ENCODE measurements around the gene DDAH1.

The DDAH1 gene

DNA sequence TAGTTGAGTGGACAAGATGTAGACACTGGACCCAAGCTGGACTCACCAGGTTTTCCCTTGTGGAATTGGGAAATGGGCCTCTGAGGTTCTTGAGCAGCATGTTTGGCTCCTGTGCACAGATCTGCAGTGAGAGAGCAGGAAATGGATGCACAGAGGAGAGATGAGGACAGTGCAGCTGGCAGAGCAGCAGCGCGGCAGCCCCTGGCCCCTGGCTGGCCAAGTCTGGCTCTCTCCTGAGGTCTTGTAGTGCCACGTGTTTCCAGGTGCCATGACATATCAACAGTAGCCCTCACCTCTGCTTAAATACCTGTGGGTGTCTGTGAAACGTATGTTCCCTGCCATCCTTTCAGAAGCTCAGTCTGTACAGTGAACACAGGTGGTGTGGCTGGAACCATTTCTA lies 169.3 kb downstream of the DDAH1 start:
- no peak for DNase-seq

DNA sequence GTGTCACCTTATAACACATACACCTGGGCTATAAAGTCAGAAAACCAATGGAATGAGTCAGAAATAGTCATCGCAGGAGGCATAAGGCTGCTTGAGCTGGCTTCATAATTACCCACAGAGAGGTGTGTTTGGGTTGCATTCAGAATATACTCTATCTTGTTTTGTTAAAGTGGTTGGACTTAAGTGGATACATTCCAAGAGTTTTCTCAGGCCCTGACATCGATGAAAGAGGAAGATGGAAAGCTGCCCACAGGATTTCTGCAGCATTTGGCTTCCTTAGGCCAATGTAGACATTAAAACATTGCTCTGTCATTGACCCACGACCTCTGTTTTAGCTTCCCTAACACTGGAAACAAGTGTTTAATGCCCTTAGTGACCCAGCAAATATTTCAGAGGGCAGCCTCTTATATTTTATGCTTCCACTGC lies 169.9 kb downstream of the DDAH1 start:
- DNase-seq: peak; percentile 33

DNA sequence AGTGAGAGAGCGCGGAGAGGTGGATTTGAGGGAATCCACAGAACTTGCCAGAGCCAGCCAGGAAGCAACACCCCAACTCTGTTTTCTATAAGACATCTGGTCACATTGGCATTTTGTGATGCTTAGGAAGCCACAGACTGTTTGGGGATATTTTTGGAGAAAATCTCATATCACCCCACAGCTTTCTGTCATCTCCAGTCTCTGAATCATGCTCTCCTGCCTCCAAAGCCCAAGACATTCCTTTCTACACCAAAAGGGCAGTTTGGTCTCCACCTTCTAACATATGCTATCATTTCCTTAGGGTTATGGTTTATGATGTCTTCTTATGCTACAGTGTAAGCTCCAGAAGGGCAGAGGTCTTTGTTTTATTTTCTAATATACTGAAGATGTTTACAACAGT lies 174.1 kb downstream of the DDAH1 start:
- peak; percentile 60 for DNase-seq

DNA sequence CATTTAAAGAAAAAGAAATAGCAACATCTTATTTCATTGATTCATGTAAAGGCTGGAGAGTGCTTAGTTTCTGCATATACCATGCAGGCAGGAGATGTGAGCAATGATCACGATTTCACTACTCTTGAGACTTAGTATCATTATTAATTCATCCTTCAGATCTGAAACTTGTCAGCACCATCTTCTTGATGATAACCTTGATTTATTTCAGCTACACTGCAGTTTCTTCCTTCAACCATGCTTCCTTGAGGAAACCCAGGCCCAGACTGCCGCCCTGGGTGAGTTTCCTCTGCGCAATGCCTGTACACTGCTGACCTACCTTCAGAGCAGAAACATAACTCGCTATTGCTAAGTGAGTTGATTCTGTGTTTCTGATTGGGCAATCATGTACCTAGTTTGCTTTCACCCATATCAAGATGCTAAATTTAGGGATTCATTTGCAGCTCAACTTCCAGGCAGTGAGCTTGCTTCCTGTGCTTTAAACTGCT lies 175.1 kb downstream of the DDAH1 start:
- DNase-seq: no peak

DNA sequence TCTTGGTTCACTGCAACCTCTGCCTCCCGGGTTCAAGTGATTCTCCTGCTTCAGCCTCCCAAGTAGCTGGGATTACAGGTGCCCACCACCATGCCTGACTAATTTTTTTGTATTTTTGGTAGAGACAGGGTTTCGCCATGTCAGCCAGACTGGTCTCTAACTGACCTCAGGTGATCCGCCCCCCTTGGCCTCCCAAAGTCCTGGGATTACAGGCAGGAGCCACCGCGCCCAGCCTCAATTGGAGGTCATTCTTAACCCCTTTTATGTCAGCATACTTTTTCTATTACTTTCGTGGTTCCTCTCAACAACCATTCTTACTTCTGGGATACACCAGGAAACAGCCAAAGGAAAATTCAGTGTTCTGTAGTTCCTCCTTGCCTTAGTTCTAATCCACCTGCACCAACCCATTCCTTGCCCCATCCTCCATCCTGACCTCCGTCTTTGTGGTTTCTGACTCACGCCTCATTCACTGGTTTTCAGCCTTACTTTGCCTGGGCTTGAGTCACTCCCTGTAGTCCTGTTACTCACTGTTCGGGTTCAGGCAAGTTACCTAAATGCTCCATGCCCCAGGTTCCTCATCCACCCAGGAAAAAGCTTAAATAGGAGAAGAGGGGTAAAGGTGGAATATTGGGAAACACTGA lies 175.6 kb downstream of the DDAH1 start:
- DNase-seq: peak; percentile 95

DNA sequence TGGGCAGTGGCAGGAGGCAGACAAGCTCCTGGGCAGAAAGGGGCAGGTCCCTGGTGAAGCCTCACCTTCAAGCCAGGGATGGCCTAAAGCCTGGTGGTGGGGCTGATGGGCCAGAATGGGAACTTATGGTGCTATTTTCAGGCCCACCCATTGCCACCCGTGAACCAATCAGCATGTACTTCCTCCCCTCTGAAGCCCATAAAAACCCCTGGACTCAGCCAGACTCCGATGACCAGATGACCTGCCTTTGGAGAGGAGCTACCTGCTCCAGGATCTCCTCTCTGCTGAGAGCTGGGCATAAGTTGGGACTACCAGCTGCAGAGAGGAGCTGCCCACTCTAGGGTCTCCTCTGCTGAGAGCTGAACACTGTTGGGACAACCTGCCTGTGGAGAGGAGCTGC lies 180.8 kb downstream of the DDAH1 start:
- no peak for DNase-seq

DNA sequence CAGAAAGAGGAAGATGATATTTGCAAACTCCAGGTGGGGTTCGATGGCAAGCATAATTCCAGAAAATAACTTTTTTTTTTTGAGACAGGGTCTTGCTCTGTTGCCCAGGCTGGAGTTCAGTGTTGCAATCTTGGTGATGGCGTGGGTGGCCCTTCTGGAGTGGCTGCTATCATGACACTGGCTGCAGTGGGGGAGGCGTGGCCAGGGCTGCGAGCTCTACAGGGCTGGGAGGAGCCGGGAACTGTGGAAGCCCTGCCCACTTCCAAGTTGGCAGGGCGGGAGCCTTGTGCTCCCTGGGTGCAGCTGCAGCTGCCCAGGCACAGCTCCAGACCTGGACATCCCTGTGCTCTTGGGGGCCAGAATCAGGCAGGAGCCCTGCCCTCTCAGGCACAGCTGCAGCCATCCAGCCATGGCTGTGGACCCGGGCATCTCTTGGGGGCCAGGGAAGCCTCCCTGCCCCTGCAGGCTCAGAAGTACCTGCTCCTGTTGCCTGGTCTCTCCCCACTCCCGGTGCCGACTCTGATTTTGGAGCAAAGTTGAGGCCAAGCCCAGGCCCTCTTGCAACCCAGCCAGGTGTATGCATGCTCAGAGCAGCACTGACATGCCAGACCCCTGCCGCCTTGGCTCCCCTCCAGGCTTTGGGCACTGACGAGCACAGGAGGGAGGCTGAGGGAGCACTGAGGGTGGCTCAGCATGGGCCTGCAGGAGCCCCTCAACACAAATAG lies 181.3 kb downstream of the DDAH1 start:
- DNase-seq: no peak

DNA sequence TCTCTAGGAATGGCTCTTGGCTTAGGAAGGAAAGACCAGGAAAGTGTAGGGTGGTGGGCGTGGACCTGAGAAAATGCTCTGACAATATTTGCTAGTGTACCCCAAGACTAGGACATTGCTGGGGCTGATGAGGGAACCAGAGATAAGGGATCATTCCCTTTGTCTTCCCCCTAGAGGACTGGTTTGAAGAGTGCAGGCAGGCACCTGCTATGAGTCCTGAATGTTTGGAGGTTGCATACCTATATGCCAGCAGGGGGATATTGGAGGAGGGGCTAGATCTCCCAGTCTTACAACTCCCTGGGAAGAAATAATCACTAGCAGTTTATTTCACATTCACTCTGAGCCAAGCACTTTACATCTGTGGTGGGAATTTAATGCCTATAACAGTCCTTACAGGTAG lies 182.5 kb downstream of the DDAH1 start:
- no peak for DNase-seq

DNA sequence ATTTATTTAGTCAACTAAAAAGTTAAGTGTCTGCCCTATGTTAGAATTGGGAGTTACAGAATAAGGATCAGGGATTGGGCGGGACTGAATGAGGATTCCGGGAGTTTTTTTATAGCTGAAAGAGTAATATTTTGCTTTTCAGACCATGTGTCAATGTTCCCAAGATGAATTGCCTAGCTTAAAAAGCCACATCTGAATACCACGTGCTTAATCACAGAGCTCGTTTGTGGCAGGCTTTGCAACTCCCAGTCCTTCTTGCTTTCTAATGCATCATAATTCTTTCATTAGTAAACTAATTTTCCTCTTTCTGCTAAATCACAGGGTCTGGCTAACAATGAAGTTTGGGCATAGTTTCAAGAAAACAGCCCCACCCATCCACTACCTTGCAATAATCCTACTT lies 184.3 kb downstream of the DDAH1 start:
- DNase-seq: no peak

DNA sequence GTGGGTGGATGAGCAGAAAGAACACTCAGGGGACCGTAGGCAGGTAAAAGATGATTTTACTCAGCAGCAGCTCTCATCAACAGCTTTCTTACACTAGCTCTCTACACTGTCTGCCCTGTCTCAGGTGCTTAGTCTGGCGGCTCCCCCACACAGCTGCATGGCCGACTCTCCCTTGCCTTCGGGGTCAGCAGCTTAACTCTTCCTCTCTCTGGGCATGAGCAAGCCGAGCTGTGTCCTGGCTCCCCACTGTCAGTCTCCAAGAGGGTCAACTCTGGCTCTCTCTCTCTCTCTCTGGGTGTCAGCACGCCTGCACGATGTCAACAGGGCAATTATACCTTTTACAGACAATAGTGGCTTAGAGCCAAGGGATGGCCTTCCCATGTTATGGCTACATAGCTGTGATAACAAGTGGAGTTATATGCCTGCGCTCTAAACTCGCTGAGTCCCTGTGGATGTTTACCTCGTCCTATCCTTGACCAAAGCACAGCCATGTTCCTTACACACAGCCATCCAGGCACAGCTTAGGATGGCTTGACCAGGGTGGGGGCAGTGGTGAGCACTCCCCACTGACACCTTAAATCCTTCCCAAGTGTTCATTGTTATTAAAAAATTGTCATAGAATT lies 185.4 kb downstream of the DDAH1 start:
- no peak for DNase-seq

DNA sequence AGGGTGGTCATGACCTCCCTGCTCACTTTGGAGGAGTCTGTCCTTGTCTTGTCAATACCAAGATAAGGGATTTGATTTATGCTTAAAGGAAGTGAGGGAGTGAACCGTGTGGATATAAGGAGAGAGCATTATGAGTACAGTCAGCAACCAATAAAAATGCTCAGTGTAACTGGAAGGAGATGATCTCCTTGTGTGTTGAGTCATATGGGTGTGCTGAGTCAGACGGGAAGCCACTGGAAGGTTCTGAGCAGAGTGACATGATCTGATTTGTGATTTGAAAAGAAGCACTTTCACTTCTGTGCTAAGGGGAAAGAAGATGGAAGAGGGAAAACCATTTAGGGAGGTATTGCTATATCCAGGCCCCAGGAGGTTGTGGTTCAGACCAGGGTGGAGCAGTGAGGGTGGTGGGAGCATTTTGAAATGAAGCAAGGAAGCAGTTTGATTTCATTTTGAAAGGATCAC lies 186.1 kb downstream of the DDAH1 start:
- DNase-seq: peak; percentile 96

DNA sequence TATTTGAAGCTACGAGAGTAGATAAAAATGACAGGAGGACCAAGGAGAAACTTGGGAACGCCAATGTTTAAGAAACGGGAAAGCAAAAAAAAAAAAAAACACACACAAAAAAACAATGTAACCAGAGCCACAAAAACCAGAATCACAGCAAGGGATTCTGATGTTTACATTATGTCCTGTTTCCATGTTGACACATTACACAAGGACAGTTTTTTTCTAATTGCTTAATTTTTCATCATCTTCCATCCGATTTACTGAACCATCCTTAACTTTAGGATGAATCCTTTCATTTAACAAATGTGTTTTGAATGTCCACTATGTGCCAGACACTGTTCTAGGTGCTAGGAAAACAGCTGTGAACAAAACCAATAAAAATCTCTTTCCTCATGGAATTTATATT lies 187.2 kb downstream of the DDAH1 start:
- DNase-seq: no peak

DNA sequence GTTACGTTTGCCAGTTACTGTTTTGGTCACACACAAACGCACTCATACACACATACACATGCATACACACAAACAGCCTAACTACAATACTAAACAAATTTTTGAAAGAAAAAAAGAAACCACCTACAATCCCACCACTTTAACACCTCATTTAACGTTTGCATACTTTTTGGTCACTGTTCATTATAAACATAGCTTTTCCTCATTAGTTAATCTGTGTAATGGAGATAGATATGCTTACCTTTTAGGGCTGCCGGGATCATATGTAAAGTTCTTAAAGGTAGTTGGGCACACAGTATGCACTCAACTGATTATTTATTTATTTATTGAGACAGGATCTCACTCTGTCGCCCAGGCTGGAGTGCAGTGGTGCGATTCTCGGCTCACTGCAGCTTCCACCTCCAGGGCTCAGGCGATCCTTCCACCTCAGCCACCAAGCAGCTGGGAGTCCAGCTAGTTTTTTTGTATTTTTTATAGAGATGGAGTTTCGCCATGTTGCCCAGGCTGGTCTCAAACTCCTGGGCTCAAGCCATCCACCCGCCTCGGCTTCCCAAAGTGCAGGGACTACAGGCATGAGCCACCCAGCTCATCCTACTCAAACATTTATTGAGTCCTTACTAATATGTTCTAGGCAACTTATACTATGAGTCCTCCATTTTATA lies 187.8 kb downstream of the DDAH1 start:
- DNase-seq: no peak

DNA sequence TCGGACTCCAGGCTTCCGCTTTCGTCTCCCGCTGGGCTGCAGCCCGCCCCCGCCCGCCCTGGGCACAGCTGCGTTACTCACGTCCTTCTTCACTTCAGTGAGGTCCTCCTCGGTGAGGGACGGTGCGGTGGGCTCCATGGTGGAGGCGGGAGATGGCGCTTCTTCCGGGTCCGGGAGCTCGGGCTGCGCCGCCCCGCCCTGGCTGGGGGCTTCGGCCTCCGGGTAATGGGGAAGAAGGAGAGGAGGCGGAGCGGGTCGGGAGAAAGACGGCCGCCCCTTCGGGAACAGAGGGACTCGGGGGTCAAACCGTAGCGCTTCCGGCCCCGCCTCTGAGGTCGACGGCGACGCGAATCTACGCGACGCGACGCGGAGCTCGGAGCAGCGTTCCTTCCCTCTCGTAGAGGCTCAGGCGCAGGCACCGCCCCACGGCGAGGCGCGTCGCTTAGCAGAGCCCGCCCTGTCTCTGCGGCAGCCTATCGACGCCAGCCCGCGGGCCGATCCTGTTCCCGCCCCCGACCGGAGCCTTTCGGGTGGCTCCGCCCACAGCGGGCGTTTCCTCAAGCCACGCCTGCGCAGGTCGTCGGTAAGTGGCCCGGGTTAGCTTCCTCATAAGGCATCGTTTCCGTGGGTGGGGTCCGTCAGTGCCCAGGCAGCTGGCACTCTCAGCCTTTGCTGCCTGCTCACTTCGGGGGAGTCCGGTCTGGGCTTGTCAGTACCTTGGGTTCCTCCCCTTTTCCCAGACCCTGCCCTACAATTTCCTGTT lies 188.6 kb downstream of the DDAH1 start, which contains the start of gene BCL10:
TSS of gene BCL10 (minus strand) at position 418 of the 763 bp plus-strand sequence. CDS start at position 138, 280 bp downstream.
- DNase-seq: peak; percentile 99

DNA sequence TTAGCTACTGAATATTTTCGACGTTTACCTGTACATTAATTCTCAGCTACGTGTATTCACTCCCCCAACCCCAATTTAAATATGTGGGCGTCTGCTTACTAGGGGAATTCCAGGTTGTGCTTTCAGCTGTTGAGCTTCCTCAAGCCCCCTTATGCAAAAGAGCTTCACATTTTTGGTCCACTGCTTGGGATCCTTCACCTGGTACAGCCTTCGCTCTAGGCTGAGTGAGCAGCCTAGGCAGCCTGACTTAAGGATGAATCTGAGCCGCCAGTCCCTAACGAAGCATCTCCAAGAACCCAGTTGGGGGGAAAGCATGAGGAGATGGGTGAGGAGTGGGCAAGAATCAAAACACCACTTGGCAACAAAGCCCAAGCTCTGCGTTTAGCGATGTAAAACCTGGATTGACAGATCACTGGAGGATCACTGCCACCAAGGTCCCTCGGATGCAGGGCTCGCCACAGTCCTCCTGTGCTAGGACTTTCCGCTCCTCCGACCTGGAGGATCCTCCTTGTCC lies 189.2 kb downstream of the DDAH1 start:
- DNase-seq: no peak

DNA sequence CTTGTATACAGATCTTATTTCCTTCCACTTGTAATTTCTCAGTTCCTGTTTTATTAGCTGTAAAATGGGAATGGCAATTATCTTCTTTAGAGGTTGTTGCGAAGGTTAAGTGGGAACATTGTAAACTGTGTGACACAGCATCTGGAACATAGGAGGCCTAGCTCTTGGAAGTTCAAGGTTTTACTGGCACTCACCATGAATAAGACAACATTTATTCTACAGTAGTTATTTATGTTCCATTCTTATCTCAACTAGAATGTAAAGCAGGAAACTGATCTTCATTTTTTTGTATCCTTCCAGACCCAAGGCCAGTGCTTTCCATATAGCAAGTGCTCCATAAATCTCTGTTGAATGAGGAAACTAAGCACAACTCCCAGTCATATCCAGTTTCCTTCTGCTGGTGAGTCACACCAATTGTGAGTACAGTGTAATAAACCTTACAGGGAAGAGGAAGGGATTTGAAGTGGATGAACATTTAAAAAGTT lies 189.9 kb downstream of the DDAH1 start:
- DNase-seq: peak; percentile 79

DNA sequence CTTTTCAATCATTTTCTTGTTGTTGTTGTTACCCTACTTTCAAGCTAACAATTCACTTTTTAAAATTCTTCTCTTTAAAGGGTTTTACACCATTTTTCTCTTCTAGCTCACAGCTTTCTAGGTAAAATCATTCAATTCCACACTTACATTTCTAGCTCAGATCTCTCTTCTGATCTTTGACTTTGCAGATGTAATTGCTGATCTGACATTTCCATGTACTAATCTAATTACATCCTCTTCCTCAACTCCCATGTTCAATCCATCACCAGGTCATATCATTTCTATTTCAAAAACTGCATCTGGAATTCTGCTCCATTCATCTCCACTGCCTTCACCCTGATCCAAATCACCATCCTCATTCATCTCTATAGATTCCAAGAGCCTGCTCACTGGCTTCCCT lies 191.6 kb downstream of the DDAH1 start:
- no peak for DNase-seq

DNA sequence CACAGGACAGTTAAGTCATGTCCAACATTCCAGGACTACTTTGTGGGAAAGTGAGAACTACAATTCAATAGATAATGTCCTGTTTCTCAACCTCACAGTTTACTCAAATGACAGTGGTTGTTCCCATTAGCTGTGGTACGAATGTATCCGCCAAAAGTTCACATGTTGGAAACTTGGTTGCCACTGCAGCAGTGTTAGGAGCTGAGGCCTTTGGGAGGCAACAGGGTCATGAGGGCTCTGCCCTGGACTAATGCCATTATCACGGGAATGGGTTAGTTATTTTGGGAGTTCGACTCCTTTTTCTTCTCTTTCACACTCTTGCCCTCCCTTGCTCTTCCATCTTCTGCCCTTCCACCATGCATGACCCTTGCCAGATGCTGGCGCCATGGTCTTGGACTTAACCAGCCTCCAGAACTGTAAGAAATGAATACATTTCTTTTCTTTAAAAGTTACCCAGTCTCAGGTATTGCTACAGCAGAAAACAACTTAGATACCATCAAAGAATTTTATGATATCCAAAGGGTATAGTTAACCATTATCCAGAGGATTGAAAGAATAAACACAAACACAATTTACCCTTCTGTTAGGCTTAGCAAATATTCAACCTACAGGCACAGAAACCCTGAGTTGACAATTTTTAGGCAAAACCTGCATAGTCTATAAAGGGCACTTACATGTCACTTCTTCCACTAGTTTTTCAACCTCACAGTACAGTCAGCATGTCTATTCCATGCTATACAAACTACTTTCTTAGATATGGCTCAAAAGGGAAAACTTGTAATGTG lies 196.0 kb downstream of the DDAH1 start:
- no peak for DNase-seq
